ENCODE measurements around the gene MRPL28.
"Not testable (repeated sequence)": the region's sequence is repeated elsewhere in the genome, so short reads cannot be mapped to it uniquely, and the experiment has no call there.

The MRPL28 gene

GRCh38 chr16:373020-373598, 2.8 kb upstream of the MRPL28 start:
- no peak for DNase-seq

GRCh38 chr16:372302-372983, 2.1 kb upstream of the MRPL28 start:
- DNase-seq = no peak

GRCh38 chr16:371515-372301, 1.4 kb upstream of the MRPL28 start:
- no peak for DNase-seq

- DNase-seq = no peak
These were observed 709 bp upstream of the MRPL28 start for GRCh38 chr16:370979-371514.

- no peak for DNase-seq
These were observed 387 bp downstream of the MRPL28 start for GRCh38 chr16:369866-370436.

- DNase-seq = no peak
These were observed 968 bp downstream of the MRPL28 start for GRCh38 chr16:369275-369865.

GRCh38 chr16:368388-369158, 1.8 kb downstream of the MRPL28 start:
- DNase-seq = no peak

GRCh38 chr16:367333-367903, 2.9 kb downstream of the MRPL28 start:
- no peak for DNase-seq

- DNase-seq = no peak
These were observed 3.9 kb downstream of the MRPL28 start for GRCh38 chr16:366476-366875.

- DNase-seq = no peak
These were observed 5.5 kb downstream of the MRPL28 start for GRCh38 chr16:364595-365491.

- no peak for DNase-seq
These were observed 6.4 kb downstream of the MRPL28 start for GRCh38 chr16:363766-364490.

- DNase-seq = no peak
These were observed 7.1 kb downstream of the MRPL28 start for GRCh38 chr16:363110-363765.

GRCh38 chr16:362702-362999, 7.7 kb downstream of the MRPL28 start:
- DNase-seq = not testable (repeated sequence)

GRCh38 chr16:361872-362701, 8.3 kb downstream of the MRPL28 start:
- peak; percentile 68 to 70 for DNase-seq

- DNase-seq = no peak
These were observed 8.9 kb downstream of the MRPL28 start for GRCh38 chr16:361341-361871.

GRCh38 chr16:360698-361336, 9.5 kb downstream of the MRPL28 start:
- no peak for DNase-seq

GRCh38 chr16:359871-360697, 10.3 kb downstream of the MRPL28 start:
- no peak for DNase-seq
